ENCODE measurements around the gene DHODH.

The DHODH gene

DNA sequence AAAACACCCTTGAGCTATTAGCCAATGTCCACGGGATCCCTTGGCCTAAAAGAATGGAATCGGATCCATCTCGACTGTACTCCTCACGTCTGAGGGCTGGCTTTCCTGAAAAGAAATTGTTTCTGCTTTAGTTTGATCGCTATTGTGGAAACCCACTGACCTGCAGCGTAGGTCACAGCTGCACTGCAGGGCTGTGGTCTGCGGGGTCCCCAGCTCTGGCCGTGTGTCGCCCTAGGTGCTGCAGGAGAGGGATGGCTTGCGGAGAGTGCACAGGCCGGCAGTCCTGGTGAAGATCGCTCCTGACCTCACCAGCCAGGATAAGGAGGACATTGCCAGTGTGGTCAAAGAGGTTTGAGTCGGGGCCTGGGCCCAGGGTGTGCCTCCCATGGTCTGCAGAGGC, 13.6 kb downstream of the DHODH start:
- Histone ChIP-seq H3K27ac (ENCODE audit: extremely low read depth, low read depth, low read length) (no peak overlapping the region), H3K9me3 (ENCODE audit: control insufficient read depth, insufficient read depth, low read depth, low read length) (no peaks in the 10 kb centered on the region), H3K4me3 (ENCODE audit: low read depth, low read length) (no peak overlapping the region), H3K4me1 (ENCODE audit: control insufficient read depth, insufficient read depth, low read length) (no peaks in the 10 kb centered on the region), H3K36me3 (ENCODE audit: control insufficient read depth in 2 of 2, insufficient read depth in 1 of 2, low read length in 2 of 2) (peaks cover 5 to 56% of the 10 kb centered on the region in 2 experiments; a peak in 2 of 3 replicates)
- TF ChIP-seq ZFP69B (tag by site-specific recombination; IDR thresholded peaks at IDR 0.05) (no peak), CTCF (tag by site-specific recombination; IDR thresholded peaks at IDR 0.05) (no peak), ZNF529 (tag by site-specific recombination; IDR thresholded peaks at IDR 0.05; ENCODE audit: insufficient replicate concordance) (no peak), ZNF202 (tag by site-specific recombination; IDR thresholded peaks at IDR 0.05; ENCODE audit: borderline replicate concordance) (no peak), SP2 (tag by site-specific recombination; IDR thresholded peaks at IDR 0.05) (no peak), ZNF10 (tag by site-specific recombination; IDR thresholded peaks at IDR 0.05) (no peak), REPIN1 (tag by site-specific recombination; IDR thresholded peaks at IDR 0.05; ENCODE audit: low read depth) (no peak), YY1 (tag by site-specific recombination; IDR thresholded peaks at IDR 0.05) (no peak), ZNF701 (tag by site-specific recombination; IDR thresholded peaks at IDR 0.05) (no peak), ZNF341 (tag by site-specific recombination; IDR thresholded peaks at IDR 0.05; ENCODE audit: low read depth) (no peak), ZNF596 (tag by site-specific recombination; IDR thresholded peaks at IDR 0.05) (no peak), ZEB2 (tag by site-specific recombination; IDR thresholded peaks at IDR 0.05) (no peak), KLF9 (tag by site-specific recombination; IDR thresholded peaks at IDR 0.05; ENCODE audit: low read depth) (no peak), ZNF404 (tag by site-specific recombination; IDR thresholded peaks at IDR 0.05) (no peak), ZBTB17 (tag by site-specific recombination; IDR thresholded peaks at IDR 0.05) (no peak)
- TF ChIP-seq, protein P1, sequence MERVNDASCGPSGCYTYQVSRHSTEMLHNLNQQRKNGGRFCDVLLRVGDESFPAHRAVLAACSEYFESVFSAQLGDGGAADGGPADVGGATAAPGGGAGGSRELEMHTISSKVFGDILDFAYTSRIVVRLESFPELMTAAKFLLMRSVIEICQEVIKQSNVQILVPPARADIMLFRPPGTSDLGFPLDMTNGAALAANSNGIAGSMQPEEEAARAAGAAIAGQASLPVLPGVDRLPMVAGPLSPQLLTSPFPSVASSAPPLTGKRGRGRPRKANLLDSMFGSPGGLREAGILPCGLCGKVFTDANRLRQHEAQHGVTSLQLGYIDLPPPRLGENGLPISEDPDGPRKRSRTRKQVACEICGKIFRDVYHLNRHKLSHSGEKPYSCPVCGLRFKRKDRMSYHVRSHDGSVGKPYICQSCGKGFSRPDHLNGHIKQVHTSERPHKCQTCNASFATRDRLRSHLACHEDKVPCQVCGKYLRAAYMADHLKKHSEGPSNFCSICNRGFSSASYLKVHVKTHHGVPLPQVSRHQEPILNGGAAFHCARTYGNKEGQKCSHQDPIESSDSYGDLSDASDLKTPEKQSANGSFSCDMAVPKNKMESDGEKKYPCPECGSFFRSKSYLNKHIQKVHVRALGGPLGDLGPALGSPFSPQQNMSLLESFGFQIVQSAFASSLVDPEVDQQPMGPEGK (tag by site-specific recombination; IDR thresholded peaks at IDR 0.05): no peak
- TF ChIP-seq, protein P2, sequence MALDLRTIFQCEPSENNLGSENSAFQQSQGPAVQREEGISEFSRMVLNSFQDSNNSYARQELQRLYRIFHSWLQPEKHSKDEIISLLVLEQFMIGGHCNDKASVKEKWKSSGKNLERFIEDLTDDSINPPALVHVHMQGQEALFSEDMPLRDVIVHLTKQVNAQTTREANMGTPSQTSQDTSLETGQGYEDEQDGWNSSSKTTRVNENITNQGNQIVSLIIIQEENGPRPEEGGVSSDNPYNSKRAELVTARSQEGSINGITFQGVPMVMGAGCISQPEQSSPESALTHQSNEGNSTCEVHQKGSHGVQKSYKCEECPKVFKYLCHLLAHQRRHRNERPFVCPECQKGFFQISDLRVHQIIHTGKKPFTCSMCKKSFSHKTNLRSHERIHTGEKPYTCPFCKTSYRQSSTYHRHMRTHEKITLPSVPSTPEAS (tag by site-specific recombination; IDR thresholded peaks at IDR 0.05): no peak
- TF ChIP-seq, protein P3, sequence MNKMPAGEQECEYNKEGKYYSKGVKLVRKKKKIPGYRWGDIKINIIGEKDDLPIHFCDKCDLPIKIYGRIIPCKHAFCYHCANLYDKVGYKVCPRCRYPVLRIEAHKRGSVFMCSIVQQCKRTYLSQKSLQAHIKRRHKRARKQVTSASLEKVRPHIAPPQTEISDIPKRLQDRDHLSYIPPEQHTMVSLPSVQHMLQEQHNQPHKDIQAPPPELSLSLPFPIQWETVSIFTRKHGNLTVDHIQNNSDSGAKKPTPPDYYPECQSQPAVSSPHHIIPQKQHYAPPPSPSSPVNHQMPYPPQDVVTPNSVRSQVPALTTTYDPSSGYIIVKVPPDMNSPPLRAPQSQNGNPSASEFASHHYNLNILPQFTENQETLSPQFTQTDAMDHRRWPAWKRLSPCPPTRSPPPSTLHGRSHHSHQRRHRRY (tag by site-specific recombination; IDR thresholded peaks at IDR 0.05): no peak
- TF ChIP-seq, protein P4, sequence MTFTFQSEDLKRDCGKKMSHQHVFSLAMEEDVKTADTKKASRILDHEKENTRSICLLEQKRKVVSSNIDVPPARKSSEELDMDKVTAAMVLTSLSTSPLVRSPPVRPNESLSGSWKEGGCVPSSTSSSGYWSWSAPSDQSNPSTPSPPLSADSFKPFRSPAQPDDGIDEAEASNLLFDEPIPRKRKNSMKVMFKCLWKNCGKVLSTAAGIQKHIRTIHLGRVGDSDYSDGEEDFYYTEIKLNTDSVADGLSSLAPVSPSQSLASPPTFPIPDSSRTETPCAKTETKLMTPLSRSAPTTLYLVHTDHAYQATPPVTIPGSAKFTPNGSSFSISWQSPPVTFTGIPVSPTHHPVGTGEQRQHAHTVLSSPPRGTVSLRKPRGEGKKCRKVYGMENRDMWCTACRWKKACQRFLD (tag by site-specific recombination; IDR thresholded peaks at IDR 0.05): no peak
- ChIA-PET POLR2A (no interaction called here), CTCF (no interaction called here)

GRCh38 chr16:72023962-72024361, 15.4 kb downstream of the DHODH start:
- ChIA-PET CTCF (no interaction called here), POLR2A (no interaction called here)
- Histone ChIP-seq H3K36me3 (ENCODE audit: control insufficient read depth in 2 of 2, insufficient read depth in 1 of 2, low read length in 2 of 2) (peaks cover 5 to 48% of the 10 kb centered on the region in 2 experiments; a peak in 2 of 3 replicates), H3K4me3 (ENCODE audit: low read depth, low read length) (no peak overlapping the region), H3K9me3 (ENCODE audit: control insufficient read depth, insufficient read depth, low read depth, low read length) (no peaks in the 10 kb centered on the region), H3K27ac (ENCODE audit: extremely low read depth, low read depth, low read length) (no peak overlapping the region), H3K4me1 (ENCODE audit: control insufficient read depth, insufficient read depth, low read length) (no peaks in the 10 kb centered on the region)
- no peak for TF ChIP-seq ZNF394 (tag by site-specific recombination; IDR thresholded peaks at IDR 0.05; ENCODE audit: borderline replicate concordance)
- no peak for TF ChIP-seq ZNF596 (tag by site-specific recombination; IDR thresholded peaks at IDR 0.05)
- TF ChIP-seq ZNF155 (tag by site-specific recombination; IDR thresholded peaks at IDR 0.05): no peak
- TF ChIP-seq ZNF664 (tag by site-specific recombination; IDR thresholded peaks at IDR 0.05): no peak
- TF ChIP-seq ZNF473 (tag by site-specific recombination; IDR thresholded peaks at IDR 0.05): no peak
- TF ChIP-seq ZNF324 (tag by site-specific recombination; IDR thresholded peaks at IDR 0.05): no peak
- no peak for TF ChIP-seq ZNF24 (tag by site-specific recombination; IDR thresholded peaks at IDR 0.05)
- TF ChIP-seq ZNF629 (tag by site-specific recombination; IDR thresholded peaks at IDR 0.05): no peak
- TF ChIP-seq KLF10 (tag by site-specific recombination; IDR thresholded peaks at IDR 0.05): no peak
- TF ChIP-seq, protein P5, sequence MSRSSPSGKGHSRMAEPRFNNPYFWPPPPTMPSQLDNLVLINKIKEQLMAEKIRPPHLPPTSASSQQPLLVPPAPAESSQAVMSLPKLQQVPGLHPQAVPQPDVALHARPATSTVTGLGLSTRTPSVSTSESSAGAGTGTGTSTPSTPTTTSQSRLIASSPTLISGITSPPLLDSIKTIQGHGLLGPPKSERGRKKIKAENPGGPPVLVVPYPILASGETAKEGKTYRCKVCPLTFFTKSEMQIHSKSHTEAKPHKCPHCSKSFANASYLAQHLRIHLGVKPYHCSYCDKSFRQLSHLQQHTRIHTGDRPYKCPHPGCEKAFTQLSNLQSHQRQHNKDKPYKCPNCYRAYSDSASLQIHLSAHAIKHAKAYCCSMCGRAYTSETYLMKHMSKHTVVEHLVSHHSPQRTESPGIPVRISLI (tag by site-specific recombination; IDR thresholded peaks at IDR 0.05): no peak
